ENCODE data around the gene ZNF621.

- TF ChIP-seq, protein P1, sequence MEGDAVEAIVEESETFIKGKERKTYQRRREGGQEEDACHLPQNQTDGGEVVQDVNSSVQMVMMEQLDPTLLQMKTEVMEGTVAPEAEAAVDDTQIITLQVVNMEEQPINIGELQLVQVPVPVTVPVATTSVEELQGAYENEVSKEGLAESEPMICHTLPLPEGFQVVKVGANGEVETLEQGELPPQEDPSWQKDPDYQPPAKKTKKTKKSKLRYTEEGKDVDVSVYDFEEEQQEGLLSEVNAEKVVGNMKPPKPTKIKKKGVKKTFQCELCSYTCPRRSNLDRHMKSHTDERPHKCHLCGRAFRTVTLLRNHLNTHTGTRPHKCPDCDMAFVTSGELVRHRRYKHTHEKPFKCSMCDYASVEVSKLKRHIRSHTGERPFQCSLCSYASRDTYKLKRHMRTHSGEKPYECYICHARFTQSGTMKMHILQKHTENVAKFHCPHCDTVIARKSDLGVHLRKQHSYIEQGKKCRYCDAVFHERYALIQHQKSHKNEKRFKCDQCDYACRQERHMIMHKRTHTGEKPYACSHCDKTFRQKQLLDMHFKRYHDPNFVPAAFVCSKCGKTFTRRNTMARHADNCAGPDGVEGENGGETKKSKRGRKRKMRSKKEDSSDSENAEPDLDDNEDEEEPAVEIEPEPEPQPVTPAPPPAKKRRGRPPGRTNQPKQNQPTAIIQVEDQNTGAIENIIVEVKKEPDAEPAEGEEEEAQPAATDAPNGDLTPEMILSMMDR (IDR thresholded peaks at IDR 0.05), result no peak
- no peak for TF ChIP-seq POLR2A (IDR thresholded peaks at IDR 0.05)
Observed at GRCh38 chr3:40523781-40524180, 979 bp upstream of the ZNF621 start.
